GM19324 (cell line): ENCODE results near the gene KNDC1.
"Not testable (repeated sequence)": the region's sequence is repeated elsewhere in the genome, so short reads cannot be mapped to it uniquely, and the experiment has no call there.

ENCODE experiments used
- ATAC-seq: cut with Tn5 transposase; IDR thresholded peaks from one replicate; pipeline ENCODE4 v1.9.1; 2021; ENCODE audit warnings: mild to moderate bottlenecking, moderate library complexity; ENCODE audit not compliant: unreplicated experiment, low FRiP score

KNDC1 gene

DNA sequence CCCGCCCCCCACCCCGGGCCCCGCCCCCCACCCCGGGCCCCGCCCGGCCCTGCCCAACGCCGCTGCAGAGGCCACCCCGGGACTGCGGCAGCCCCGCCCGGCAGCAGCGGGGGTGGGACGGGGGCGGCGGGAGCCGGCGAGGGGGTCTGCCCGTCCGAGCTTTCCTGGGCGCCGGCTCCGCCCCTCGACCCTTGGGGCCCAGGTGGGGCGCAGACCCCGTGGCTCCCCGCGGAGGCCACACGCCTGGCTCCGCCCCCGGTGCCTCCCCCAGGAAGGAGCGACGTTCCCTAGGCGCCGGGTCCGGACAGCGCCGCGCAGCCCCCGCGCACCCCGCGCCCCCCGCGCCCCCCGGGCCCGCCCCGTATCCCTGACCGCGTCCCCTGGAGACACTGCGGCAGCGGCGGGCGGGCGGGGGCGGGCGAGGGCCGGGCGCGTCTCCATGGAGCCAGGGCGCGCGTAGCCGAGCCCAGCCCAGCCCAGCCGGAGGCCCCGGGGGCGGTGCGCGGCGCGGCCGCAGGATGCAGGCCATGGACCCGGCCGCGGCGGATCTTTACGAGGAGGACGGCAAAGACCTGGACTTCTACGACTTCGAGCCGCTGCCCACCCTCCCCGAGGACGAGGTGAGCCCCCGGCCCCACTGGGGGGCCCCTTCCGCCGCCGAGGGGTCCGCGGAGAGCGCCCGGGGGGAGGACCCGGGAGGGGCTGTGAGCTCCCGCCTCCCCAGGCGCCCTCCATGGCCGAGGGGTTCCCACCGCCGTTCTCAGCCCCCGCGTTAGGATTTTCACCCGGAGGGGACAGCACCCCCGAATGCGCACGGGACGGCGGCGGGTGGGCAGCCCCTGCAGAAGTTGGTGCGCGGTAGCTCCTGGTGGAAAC lies at the start of gene KNDC1:
TSS of gene KNDC1 (plus strand) at position 270 of the 876 bp plus-strand sequence. CDS start at position 519, 249 bp downstream.
- no peak for ATAC-seq

- ATAC-seq = no peak
Observed at GRCh38 chr10:133110609-133111275, 49.3 kb upstream of the KNDC1 start.

DNA sequence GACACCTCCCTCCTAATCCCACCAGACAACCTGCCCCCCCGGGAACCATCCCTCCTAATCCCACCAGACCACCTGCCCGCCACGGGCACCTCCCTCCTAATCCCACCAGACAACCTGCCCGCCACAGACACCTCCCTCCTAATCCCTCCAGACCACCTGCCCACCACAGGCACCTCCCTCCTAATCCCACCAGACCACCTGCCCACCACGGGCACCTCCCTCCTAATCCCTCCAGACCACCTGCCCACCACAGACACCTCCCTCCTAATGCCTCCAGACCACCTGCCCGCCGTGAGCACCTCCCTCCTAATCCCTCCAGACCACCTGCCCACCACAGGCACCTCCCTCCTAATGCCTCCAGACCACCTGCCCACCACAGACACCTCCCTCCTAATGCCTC lies 48.4 kb upstream of the KNDC1 start:
- not testable (repeated sequence) for ATAC-seq

DNA sequence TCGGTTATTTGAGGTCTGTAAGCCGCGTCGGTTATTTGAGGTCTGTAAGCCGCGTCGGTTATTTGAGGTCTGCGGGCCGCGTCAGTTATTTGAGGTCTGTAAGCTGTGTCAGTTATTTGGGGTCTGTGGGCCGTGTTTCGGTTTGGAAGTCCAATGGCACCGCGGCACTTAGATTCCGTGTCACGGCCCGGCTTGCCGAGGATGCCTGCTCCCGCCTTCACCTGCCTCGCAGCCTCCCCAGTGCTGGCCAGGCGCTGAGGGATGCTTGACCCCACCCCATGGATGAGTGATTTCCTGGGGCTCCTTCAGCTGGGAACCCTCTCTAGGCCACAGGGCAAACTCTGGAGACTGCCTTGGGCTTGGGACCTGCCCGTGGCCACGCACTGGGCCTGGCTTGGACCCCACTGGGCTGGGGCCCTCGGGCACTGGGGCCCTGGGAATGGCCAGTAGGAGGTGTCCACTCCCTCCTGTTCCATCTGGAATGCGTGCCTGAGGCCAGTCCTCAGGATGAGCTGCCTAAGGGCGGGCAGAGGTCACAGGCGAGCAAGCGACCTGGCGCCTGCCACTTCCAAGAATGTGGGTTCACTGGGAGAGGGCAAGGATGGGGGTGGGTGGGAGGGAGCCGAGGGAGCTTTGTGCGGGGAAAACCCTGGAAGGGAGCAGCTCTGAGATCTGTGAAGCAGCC lies 46.7 kb upstream of the KNDC1 start:
- no peak for ATAC-seq

DNA sequence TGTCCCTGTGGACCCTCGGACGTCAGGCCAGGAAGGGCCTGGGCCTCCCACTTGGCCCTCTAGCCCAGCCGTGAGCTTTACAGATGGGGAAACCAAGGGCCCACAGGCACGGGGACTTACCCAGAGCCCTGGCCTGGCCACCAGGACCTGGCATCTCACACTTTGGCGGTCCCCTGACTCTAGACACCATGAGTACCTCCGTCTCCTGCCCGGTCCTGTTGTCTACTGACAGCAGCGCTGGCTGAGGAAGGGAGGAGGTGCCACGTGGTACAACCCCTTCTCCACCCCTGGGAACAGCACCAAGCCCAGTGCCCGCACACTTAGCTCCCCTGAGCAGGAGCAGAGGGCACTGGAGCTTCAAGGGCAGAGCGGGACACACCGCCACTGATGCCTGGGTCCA lies 46.2 kb upstream of the KNDC1 start:
- no peak for ATAC-seq

DNA sequence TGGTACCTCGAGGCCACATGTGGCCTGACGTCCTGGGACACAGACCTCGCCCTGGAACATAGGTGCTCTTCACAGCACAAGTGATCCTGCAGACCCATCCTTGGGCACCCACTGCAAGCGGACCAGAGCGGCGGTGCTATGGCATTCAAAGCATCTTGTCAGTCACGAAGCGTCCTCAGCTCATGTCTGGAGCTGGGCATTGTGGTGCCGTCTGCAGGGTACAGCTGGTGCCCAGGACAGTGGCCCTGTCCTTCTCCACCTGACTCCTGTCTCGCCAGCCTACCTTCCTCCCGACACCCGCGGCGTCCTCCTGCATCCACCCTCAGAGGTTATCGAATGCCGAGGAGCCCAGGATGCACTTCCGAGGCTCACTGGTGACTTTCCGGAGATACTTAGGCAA lies 45.8 kb upstream of the KNDC1 start:
- no peak for ATAC-seq

- no peak for ATAC-seq
Observed at GRCh38 chr10:133114726-133115452, 45.1 kb upstream of the KNDC1 start.

DNA sequence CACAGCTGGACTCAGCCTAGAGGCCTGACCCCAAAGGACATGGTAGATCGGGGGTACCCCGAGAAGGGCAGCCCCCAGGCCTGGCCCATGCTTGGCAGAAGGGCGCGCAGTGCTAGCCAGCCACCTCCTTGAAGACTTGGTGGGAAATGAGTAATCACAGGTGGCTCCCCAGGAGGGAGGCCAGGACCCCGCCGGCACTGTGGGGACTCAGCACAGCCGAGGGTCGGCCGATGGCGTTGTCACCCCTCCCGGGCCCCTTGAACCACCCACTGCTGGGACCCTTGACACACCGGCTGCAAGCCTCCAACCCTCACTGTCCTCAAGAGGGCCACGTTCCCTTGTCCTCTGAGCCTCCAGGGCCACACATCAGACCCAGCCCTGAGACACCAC lies 44.6 kb upstream of the KNDC1 start:
- no peak for ATAC-seq

- no peak for ATAC-seq
Observed at GRCh38 chr10:133115976-133116375, 44.0 kb upstream of the KNDC1 start.

DNA sequence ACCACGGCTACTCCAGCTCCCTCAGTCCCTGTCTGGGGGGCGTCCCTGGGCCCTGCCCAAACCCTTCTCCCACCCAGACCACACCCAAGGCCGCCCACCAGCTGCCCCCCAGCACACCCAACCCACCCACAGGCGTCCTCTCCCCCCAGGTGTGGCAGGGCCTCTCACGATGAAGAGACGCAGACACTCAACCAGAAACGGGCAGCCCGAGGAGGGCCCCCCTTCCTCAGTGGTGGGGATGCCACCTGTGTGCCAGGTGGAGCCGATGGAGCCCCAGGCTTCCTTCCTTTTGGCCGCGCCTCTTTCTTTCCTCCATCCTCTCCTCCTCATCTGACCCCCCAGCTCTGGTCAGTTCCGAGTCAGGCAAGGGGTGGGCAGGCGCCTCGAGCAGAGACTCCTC lies 43.6 kb upstream of the KNDC1 start:
- no peak for ATAC-seq

GRCh38 chr10:133117036-133117687 lies 42.9 kb upstream of the KNDC1 start:
- ATAC-seq = no peak

- no peak for ATAC-seq
Observed at GRCh38 chr10:133117688-133118071, 42.3 kb upstream of the KNDC1 start.

- ATAC-seq = no peak
Observed at GRCh38 chr10:133121479-133121878, 38.5 kb upstream of the KNDC1 start.

DNA sequence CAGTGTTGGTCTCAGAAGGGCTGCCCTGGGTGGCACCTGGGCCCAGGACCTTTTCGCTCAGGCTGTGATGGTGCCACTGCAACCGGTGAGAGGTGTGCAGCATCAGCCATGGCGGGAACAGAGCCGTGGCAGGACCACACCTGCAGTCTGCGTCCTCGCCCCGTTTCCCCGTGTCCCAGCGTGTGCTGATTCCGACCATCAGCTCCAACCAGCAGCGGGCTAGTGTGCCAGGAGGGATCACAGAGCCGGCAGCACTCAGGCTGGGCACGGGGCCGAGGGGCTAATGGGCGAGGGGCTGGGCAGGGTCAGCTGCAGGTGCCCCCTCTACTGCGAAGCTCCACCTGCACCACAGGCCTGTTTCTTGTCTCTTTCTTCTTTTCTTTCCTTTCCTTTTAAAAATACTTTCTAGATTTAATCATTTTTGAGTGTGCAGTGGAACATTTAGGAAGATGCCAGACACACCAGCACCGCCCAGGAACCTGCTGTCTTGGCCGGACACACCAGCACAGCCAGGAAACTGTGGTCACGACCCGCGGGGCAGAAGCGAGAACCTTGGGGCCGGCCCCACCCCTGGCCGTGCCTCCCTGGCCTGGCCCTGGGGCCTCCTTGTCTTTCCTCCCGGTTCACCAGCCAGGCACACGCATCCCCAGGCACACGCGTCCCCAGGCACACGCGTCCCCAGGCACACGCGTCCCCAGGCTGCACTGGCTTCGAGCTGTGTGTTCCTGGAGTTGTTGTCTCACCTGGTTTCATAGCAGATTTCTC lies 37.7 kb upstream of the KNDC1 start:
- no peak for ATAC-seq

- no peak for ATAC-seq
Observed at GRCh38 chr10:133123050-133123745, 36.8 kb upstream of the KNDC1 start.

DNA sequence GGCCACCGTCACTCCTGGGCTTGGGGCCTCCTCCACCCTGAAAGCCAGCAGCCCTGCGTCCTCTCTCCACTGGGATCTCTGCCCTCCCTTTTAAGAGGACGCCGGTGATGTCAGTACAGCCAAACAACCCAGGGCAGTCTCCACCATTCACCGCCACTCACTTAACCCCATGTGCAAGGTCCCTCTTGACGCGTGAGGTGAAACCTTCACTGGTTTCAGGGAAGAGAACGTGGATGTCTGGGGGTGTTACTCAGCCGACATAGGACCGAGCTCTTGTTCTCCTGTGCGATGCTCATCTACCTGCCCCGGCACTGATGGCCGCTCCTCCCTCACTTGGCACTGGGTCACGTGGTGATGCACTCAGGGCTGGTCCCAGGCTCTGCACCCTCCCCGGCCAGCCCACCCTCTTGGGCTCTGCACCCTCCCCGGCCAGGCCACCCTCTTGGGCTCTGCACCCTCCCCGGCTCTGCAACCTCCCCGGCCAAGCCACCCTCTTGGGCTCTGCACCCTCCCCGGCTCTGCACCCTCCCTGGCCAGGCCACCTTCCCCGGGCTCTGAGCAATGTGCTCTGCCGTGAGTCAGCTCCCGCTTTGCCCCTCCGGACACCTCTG lies 36.2 kb upstream of the KNDC1 start:
- ATAC-seq = no peak

- ATAC-seq = no peak
Observed at GRCh38 chr10:133124357-133125211, 35.4 kb upstream of the KNDC1 start.

- ATAC-seq = no peak
Observed at GRCh38 chr10:133125901-133126300, 34.1 kb upstream of the KNDC1 start.
